ENCODE results near the gene ZNF688.
"Not testable (repeated sequence)": the region's sequence is repeated elsewhere in the genome, so short reads cannot be mapped to it uniquely, and the experiment has no call there.

ZNF688 gene

DNA sequence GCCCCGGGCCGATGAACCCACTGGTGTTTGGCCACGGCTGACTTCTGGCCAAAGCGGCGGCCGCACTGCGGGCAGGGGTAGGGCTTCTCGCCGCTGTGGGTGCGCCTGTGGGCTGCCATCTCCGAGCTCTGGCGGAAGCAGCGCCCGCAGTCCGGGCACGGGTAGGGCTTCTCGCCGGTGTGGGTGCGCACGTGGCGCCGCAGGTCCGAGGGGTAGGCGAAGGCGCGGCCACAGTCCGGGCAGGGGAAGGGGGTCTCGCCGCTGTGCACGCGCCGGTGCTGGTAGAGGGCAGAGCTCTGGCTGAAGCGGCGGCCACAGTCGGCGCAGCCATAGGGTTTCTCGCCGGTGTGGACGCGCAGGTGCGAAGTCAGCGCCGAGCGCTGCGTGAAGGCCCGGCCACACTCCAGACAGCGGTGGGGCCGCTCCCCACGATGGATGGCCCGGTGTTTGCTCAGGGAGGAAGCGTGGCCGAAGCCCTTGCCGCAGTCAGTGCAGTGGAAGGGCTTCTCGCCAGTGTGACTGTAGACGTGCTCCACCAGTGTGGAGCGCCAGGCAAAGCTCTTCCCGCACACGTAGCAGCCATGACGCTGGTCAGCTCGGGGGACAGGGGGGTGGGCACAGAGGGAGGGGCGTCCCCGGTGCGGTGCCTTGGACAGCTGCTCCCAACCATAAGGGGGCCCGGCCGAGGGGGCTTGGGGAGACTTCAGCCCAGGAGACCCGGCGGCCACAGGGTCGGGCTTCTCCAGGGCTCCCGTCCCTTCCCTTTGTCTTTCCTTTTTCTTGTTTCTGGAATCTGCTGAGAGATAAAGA, 16.0 kb downstream of the ZNF688 start:
- DNase-seq: no peak

DNA sequence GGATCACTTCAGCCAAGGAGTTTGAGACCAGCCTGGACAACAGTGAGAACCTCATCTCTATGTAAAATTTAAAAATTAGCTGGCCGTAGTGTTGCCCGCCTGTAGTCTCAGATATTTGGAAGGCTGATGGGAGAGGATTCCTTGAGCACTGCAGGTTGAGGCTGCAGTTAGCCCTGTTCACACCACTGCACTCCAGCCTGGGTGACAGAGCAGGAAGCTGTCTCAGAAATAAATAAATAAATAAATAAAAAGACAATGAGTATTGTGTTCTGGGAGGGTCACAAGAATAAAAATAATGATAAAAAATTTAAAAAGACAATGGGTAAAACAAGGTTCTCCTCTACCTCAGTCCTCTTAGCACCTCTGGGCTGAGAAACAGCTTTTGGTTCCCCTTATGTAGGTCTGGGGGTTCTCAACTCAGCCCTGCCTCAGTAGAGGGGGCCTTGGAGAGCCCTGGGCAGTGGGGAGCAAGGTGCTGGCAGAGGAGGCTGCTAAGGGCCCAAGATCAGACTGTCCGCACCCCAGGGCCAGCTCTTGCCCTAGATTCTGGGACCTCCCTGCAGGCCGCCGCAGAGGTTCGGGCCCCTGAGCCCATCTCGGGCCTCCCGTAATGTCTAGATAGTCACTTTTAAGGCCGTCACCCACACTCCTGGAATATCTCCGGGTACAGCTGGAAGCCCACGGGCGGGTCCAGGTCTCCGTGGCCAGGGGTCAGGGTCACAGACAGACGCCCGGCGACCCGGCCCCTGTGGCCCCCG, 16.8 kb downstream of the ZNF688 start:
- DNase-seq: no peak

DNA sequence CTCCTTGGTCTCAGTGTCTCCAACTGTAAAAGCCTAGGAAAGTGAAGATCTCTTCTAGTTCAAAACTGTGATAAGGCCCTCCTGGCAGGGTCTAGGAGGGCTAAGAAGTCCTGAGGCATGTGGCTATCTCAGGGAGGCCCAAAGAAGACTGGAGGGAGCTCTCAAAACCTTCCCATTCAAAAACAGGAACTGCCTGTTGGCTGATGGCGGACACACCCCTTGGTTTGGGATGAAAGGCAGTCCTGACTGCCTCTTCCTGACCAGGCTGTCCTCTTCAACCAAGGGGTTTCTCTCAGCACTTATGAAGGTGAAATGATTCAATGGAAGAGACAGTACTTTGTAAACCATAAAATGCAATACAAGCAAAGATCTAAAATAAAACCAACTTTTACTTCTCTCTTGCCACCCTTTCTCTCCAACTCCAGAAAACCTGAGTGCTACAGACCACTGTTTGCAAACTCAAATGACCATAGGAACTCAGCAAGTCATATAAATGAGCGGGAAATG, 18.1 kb downstream of the ZNF688 start:
- DNase-seq: no peak

DNA sequence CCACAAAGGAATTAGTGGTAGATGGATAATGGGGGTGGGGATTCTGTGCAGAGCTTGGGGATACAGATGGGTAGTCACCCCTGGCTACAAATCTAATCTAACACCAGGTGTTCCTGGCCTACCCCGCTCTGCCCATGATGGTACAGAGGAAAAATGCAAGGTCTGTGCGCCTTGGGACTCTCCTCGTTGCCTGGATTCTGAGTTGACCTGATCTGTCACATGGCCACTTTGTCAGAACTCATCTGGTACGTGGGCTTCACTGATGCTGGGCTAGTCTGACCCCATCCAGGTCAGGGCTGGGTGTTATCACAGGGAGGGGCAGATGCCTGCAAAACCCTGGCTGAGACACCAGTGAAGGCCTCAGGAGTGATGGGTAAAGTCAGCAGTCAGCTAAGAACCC, 18.6 kb downstream of the ZNF688 start:
- DNase-seq: no peak

DNA sequence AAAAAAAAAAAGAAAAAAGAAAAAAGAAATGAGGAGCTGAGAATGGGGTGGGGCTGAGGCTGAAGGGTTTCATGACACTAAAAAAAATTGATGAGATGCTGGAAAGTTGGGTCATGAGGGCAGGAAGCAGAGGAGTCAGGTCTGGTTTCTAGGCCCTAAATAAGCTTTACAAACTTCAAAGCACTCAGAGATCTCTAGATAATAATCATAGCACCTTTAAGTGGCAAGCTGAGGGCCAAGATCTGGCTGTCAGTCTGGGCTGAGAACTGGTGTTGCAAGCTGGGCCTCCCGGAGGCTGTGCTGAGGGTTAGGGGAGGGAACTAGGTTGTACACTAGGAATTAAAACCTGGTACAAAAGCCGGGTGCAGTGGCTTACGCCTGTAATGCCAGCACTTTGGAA, 19.7 kb downstream of the ZNF688 start:
- DNase-seq: no peak

DNA sequence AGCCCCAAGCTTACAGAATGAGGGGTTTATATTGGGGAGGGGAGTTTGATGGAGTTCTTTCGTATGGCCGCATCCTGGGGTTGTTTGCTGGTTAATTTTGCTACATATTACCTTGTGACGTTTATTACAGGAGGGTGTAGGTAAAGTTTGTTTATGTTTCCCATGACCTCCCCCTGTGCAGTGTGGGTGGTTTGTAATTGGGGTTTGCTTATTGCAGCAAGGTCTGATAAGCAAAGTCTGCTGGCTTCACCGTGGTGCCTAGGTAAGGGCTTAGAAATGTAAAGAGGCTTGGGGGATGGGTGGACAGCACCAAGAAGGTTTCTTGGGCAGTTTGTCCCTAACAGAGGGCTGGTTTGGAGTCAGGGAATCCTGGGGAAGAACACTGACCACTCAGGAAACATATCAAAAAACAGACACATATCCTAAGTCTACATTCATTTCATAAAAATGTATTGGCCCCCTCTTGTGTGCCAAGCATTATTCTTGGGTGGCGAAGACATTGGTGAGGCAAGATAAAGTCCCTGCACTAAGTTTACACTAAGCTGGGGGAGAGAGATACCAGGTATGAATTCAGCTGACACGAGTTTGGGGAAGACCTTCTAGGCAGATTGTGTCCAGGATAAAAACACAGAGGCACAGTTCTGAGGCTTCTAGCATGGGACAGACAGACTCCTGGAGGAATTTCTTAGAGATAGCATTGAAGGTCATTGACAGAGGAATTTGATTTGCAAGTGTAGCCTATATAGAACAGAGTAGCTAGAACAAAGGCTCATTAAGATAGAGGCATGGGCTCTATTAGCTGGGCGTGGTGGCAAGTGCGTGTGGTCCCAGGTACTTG, 22.9 kb downstream of the ZNF688 start:
- DNase-seq: no peak

DNA sequence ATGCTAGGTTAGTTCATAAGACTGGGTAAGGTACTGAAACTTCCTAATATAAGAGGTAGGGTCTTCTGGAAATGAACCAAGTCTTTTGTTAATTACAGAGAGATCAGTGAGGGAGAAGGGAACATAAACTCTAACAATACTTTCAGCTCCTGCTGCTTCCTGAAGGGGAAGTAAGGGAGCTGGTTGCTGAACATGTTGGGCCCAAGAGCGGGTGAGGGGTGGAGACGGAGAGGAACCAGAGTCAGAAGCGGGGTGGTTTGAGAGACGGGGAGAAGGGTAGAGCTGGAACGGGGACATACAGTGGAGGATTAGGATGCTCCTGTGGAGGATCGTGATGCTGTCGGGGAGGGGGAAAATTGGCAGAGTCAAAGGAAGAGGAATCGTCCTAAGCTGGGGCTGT, 25.4 kb downstream of the ZNF688 start:
- no peak for DNase-seq

DNA sequence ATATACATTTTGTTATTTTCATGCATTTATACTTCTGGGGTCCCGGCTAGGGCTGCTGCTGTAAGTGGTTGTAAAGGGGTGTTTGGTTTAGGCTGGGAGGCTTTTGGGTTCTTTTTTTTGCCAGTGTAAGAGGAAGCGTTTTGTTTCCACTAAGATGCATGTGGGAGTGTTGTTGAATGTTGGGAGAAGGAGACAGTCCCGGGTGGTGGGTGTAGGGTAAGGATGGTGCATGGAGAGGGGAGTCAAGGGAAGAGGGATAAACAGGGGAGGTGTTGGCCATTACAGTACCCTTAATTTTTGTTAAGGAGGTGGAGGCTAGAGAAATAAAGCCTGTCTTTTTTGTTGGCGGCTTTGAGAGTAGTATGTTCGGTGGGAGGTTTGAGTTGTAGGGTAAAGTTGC, 28.4 kb downstream of the ZNF688 start:
- DNase-seq: no peak

DNA sequence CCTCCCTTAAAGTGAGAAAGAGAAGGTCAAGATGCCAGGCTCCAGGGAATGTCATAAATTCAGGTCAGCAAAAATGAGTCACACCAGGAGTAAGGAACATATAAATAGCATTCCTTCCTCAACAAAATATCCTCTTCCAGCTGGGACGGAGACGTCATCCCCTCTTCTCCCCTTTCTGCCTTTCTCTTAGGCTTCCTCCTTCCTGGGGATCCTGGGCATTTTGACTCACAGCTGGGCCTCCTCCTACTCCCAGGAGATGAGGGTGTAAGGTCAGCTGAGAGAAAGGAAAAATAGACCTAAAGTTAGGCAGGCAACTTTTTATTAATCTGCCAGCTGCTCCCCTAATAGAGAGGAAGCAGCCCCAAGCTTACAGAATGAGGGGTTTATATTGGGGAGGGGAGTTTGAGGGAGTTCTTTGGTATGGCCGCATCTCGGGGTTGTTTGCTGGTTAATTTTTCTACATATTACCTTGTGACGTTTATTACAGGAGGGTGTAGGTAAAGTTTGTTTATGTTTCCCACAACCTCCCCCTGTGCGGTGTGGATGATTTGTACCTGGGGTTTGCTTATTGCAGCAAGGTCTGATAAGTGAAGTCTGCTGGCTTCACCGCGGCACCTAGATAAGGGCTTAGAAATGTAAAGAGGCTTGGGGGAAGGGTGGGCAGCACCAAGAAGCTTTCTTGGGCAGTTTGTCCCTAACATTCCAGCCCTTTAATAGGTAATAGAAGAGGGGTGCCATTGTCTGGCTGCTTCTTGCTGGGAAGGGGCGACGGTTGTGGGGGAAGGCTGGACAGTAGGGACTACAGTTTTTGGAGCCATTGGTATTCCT, 29.8 kb downstream of the ZNF688 start:
- DNase-seq: no peak

DNA sequence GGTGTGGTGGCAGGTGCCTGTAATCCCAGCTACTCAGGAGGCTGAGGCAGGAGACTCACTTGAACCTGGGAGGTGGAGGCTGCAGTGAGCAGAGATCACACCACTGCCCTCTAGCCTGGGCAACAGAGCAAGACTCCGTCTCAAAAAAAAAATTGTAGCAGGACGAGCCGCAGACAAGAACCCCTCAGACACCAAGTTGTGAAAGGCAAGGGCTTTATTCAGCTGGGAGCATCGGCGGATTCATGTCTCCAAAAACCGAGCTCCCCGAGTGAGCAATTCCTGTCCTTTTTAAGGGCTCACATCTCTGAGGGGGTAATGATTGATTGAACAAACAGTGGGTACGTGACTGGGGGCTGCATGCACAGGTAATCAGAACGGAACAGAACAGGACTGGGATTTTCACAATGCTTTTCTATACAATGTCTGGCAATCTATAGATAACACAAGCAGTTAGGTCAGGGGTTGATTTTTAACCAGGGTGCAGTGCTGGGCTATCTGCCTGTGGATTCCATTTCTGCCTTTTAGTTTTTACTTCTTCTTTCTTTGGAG, 30.5 kb downstream of the ZNF688 start:
- not testable (repeated sequence) for DNase-seq

DNA sequence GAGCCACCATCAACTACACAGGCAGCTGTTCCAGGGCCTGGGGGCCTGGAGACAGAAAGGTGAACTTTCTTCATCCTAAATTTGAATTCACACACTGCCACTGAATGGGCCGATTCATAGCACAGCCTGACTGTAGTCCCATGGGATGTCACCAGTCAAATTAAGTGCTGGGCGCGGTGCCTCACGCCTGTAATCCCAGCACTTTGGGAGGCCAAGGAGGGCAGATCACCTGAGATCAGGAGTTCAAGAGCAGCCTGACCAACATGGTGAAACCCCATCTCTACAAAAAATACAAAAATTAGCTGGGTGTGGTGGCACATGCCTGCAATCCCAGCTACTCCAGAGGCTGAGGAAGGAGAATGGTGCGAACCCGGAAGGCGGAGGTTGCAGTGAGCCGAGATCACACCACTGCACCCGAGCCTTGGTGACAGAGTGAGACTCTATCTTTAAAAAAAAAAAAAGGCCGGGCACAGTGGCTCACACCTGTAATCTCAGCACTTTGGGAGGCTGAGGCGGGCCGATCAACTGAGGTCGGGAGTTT, 31.5 kb downstream of the ZNF688 start:
- not testable (repeated sequence) for DNase-seq

DNA sequence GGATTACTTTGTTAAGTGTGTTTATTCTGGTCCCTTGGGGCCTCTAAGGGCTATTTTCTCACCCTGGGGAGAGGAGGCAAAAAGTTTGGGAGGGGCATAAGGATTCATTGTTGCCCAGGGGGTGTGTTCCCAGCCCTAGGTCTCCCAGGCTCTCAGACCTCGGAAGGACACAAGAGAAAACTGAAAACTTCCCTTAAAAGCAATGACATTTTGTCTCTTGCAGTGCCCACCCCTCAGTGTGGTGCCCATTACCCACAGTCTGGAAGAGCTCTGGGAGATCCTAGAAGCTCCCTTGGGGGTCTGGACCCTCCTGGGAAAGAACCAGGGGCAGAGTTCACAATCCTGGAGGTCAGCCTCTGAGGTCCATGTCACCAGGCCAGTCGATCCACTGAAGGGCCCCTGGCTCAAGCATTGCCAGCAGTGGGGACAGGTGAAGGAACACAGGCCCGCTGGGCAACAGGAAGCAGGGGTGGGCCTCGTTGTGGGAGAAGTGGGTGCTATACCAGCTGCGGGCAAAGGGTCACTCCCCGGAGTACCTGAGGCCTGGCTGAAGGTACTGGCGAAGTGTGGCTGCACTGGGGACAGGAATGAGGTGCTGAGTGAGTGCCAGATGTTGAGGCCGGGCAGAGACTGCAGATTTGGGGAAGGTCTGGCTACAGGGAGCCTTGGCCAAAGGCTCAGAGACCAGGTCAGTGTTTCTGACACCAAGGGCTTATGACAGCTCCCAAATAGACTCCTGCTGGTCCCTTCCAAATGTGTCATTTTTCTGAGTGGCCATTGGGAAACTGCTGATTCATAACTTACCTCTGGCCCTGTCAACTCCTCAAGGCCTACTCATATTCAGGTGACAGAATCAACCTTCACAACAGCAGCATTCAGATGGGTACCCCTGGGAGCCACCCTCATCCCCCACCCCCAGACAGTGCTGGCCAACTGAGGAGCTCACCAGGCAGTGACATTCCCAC, 32.2 kb downstream of the ZNF688 start:
- no peak for DNase-seq

DNA sequence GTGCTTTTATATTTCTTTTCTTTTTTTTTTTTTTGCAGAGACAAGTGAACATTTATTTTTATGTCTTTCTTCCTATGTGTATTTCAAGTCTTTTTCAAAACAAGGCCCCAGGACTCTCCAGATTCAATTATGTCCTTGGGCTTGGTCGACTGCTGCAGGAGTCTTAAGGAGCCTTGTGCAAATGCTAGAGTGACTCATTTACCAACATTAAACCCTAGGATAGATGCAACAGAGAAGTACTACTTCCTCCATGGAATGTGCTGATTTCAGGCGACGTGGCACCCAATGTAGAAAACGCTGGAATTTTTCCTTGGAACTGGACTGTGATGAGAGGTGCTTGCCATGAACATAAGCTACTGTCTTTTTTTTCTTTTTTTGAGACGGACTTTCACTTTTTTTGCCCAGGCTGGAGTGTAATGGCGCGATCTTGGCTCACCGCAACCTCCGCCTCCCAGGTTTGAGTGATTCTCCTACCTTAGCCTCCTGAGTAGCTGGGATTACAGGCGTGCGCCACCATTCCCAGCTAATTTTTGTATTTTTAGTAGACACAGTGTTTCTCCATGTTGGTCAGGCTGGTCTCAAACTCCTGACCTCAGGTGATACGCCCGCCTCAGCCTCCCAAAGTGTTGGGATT, 35.0 kb downstream of the ZNF688 start:
- not testable (repeated sequence) for DNase-seq

DNA sequence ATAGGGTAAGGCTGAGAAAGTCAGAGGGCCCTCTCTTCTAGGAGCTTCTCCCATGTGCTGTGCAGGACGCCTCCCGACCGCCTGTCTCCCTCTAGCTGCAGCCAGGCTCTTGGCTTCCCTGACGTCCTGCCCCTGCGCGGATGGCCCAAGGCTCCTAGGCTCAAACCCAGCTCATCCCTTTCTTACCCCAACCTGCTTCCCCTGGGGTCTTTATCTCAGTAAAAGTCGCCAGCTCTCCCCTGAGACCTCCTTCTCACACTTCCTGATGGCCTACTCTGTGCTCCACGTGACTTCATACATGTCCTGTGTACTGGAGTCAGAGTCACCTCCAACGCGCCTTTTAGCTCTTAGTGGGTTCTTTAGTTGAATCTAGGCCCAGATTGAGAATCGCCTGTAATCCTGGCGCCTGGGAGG, 35.7 kb downstream of the ZNF688 start:
- DNase-seq: peak; percentile 71

DNA sequence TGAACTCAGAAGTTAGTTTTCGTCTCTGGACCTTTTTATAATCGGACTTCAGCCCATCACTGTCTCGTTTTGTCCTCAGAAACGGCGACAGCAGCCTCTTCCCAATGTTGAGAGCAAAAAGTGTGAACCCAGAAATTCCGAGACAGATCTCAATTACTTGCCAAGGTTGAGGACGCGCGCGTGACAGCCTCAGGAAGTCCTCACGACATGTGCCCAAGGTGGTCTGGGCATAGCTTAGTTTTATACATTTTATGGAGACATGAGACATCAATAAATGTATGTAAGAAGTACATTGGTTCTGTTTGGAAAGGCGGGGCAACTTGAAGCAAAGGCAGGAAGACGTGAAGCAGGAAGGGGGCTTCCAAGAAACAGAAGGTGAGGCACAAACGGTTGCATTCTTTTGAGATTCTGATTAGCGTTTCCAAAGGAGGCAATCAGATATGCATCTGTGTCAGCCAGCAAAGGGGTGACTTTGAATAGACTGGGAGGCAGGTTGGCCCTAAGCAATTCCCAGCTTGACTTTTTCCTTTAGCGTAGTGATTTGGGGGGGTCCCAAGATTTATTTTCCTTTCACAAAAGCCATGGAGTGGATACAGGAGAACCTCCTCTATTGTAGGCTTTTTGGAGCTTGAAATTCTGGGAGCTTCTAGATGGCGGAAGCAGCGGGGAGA, 36.3 kb downstream of the ZNF688 start:
- no peak for DNase-seq

DNA sequence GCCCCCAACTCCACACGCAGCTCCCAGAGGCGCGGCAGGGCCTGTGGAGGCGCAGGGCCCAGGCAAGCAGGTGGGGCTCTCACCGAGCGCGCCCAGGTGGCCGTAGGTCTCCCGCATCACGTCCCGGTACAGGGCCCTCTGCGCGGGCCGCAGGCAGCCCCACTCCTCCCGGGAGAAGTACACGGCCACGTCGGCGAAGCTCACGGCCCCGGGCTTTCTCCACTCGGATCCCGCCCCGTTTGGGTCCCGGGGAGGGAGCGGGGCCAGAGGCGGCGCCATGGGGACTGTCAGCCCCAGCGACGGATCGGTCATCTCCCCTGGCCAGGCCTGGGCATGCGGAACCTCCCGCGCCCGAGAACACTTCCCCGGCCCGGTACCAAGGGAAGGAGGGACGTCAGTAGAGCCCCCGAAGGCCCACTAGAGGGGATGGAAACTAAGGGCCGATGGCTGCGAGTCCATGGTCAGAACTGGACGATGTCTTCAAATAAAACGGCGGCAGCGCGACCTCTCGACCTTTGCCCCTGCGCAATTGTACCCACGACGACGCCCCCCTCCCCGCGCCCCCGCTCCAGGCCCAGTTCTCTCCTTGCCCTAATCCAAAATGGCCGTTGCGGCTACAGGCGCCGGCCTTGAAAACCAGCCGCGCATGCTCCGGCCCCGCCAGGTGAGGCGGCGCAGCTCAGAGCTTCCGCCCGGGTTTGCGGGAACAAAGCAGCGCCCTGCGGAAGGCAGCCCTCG, 37.0 kb downstream of the ZNF688 start, which contains the start of gene ZNF747:
TSS of gene ZNF747 (minus strand) at position 491 of the 738 bp plus-strand sequence. CDS start at position 312, 179 bp downstream.
- peak; percentile 89 for DNase-seq

DNA sequence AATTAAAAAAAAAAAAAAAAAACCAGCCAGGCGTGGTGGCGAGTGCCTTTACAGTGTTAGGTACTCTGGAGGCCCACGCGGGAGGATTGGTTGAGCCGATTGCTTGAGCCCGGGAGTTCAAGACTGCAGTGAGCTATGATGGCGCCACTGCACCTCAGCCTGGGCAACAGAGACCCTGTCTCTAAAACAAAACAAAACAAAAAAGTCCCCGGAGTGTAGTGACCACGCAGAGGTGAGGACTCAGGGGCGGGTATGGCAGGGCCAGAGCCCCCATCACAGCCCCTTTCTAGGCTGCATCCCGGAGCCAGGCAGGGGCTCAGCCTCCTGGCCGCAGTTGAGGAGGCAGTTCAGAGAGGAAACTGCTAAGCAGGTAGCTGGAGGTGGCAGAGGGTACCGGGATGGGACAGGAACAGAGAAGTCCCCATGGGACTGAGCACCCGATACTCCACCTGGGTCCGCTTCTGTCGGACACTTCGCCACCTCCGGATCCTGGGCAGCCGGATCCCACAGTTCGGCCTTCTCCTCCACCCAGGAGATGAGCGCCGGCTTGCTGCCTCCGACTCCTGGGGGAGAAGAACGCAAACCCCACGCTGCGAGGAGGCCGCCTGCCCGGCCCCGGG, 37.7 kb downstream of the ZNF688 start:
- DNase-seq: no peak

DNA sequence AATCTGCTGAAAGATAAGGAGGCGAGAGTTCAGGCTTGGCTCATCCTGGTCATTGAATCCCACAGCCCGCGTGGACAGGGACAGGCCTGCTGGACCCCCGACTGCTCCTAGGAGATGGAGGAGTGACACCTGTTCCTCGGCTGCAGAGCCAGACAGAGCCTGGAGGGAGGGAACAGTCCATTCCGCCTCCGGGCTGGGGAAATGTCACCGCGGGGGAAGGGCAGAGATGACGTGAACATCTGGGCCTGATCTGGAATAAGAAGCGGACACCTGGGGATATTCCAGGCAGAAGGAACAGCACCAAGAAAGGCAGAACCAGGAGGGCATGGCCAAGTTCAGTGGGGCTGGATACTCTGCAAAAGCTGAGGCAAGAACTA, 38.4 kb downstream of the ZNF688 start:
- DNase-seq: no peak
